BE2C (cell line): ENCODE data around the gene DRAM2.
A peak's percentile ranks its signal among the peaks of the same experiment; 100 is the strongest.

ENCODE experiments used
- DNase-seq: peaks from one replicate; pipeline ENCODE4 v3.0.0-alpha.2; 2020
- H3K27me3 ChIP-seq: fragments of 250-450 bp; sonication (Bioruptor Pico); 2 replicates; pipeline ENCODE4 v1.5.1; 2020; ENCODE audit warnings: mild to moderate bottlenecking
- H3K36me3 ChIP-seq: fragments of 250-450 bp; sonication (Bioruptor Pico); 2 replicates; pipeline ENCODE4 v1.5.1; 2020; ENCODE audit warnings: mild to moderate bottlenecking
- H3K4me1 ChIP-seq: fragments of 250-450 bp; sonication (Bioruptor Pico); 2 replicates; pipeline ENCODE4 v1.5.1; 2020
- H3K4me3 ChIP-seq: 2 replicates; pipeline ENCODE4 v1.5.1; 2011; ENCODE audit warnings: low read depth, low read length
- H3K9me3 ChIP-seq: fragments of 250-450 bp; sonication (Bioruptor Pico); 2 replicates; pipeline ENCODE4 v1.5.1; 2020
- CTCF ChIP-seq: IDR thresholded peaks from 2 replicates; pipeline ENCODE4 v1.5.1; 2012; ENCODE audit warnings: mild to moderate bottlenecking, low read depth, low read length

The DRAM2 gene

GRCh38 chr1:111140680-111140967 lies 731 bp upstream of the DRAM2 start:
- no peak for DNase-seq
- no peak for TF ChIP-seq CTCF

GRCh38 chr1:111139324-111139955 lies 453 bp downstream of the DRAM2 start:
- Histone ChIP-seq H3K36me3 (no peaks in the 10 kb centered on the region; the same call in none of the 2 replicates), H3K27me3 (no peaks in the 10 kb centered on the region), H3K4me3 (peak overlapping the region; percentile 98), H3K4me1 (no peaks in the 10 kb centered on the region), H3K9me3 (no peaks in the 10 kb centered on the region)
- TF ChIP-seq CTCF: no peak
- no peak for DNase-seq

More at GRCh38 chr1:111140680-111140967, 731 bp upstream of the DRAM2 start:
- peak overlapping the region; percentile 98 for H3K4me3 ChIP-seq
- H3K9me3 ChIP-seq: no peaks in the 10 kb centered on the region
- H3K4me1 ChIP-seq: no peaks in the 10 kb centered on the region
- H3K36me3 ChIP-seq: no peaks in the 10 kb centered on the region; the same call in none of the 2 replicates
- no peaks in the 10 kb centered on the region for H3K27me3 ChIP-seq

- Histone ChIP-seq H3K4me3 (no peak overlapping the region), H3K36me3 (peaks cover 7% of the 10 kb centered on the region), H3K4me1 (no peaks in the 10 kb centered on the region)
These were observed 6.0 kb downstream of the DRAM2 start for GRCh38 chr1:111133866-111134265.

GRCh38 chr1:111131693-111132092 lies 8.2 kb downstream of the DRAM2 start:
- DNase-seq: no peak
- H3K9me3 ChIP-seq: no peaks in the 10 kb centered on the region
- no peaks in the 10 kb centered on the region for H3K4me1 ChIP-seq
- peaks cover 10% of the 10 kb centered on the region for H3K36me3 ChIP-seq
- no peak for TF ChIP-seq CTCF
- no peak overlapping the region for H3K4me3 ChIP-seq
- H3K27me3 ChIP-seq: no peaks in the 10 kb centered on the region

More at GRCh38 chr1:111133866-111134265, 6.0 kb downstream of the DRAM2 start:
- TF ChIP-seq CTCF: no peak
- Histone ChIP-seq H3K27me3 (no peaks in the 10 kb centered on the region), H3K9me3 (no peaks in the 10 kb centered on the region)
- DNase-seq: no peak

- no peak for TF ChIP-seq CTCF
- no peak for DNase-seq
- no peaks in the 10 kb centered on the region for H3K9me3 ChIP-seq
- H3K27me3 ChIP-seq: no peaks in the 10 kb centered on the region
- H3K4me3 ChIP-seq: no peak overlapping the region
- no peaks in the 10 kb centered on the region for H3K4me1 ChIP-seq
- peaks cover 18% of the 10 kb centered on the region for H3K36me3 ChIP-seq
These were observed 10.5 kb downstream of the DRAM2 start for GRCh38 chr1:111129376-111129775.

GRCh38 chr1:111127923-111128643 lies 11.8 kb downstream of the DRAM2 start:
- Histone ChIP-seq H3K4me1 (no peaks in the 10 kb centered on the region), H3K9me3 (no peaks in the 10 kb centered on the region), H3K36me3 (peaks cover 15% of the 10 kb centered on the region), H3K4me3 (no peak overlapping the region), H3K27me3 (no peaks in the 10 kb centered on the region)
- DNase-seq: no peak
- no peak for TF ChIP-seq CTCF
